K562 treated with DMSO at 1 percent for 48 hours (cell line): ENCODE results near the gene TBL2. TPM values are rescaled to one million over a fixed set of nuclear protein-coding genes. Genes with fewer than 3 reads are reported as not detected.

Source experiments
- total RNA-seq: library from RNA; unstranded; fragments of 300-600 nt; gene quantifications from 2 replicates; pipeline ENCODE4 v1.2.3, GENCODE V29; 2022; ENCODE audit warnings: low replicate concordance; ENCODE audit errors: extremely low read depth

The TBL2 gene
- not detected in 2 replicates for total RNA-seq

GRCh38 chr7:73578342-73579128 lies at the start of gene TBL2:
Gene TBL2 (minus strand): TSS chr7:73578579. CDS start chr7:73578549, 30 bp downstream.

GRCh38 chr7:73623798-73624668 lies 45.7 kb upstream of the TBL2 start, which contains the start of gene MLXIPL:
Gene MLXIPL (minus strand): TSS chr7:73624522. CDS start chr7:73624492, 30 bp downstream.

GRCh38 chr7:73557397-73558257 lies 20.8 kb downstream of the TBL2 start, which contains the start of gene BCL7B:
Gene BCL7B (minus strand): TSS chr7:73557690. CDS start chr7:73557578, 112 bp downstream.

GRCh38 chr7:73522105-73522872 lies 56.1 kb downstream of the TBL2 start, which contains the start of gene BAZ1B:
Gene BAZ1B (minus strand): TSS chr7:73522293. CDS start chr7:73521933, 360 bp downstream.

Other genes starting within 250 kb of the TBL2 start
- gene FZD9, start 144.8 kb downstream of the TBL2 start, total RNA-seq = not detected in 2 replicates
- 108 TPM in 1 of 2 replicates, not detected in the other for gene BAZ1B, start 56.3 kb downstream of the TBL2 start, total RNA-seq
- not detected in 2 replicates for gene BCL7B, start 20.9 kb downstream of the TBL2 start, total RNA-seq
- gene MLXIPL, start 45.9 kb upstream of the TBL2 start, total RNA-seq = not detected in 2 replicates
- not detected in 2 replicates for gene VPS37D, start 89.3 kb upstream of the TBL2 start, total RNA-seq
- gene DNAJC30, start 104.9 kb upstream of the TBL2 start, total RNA-seq = not detected in 2 replicates
- gene BUD23, start 105.0 kb upstream of the TBL2 start, total RNA-seq = not detected in 2 replicates
- not detected in 2 replicates for gene STX1A, start 141.1 kb upstream of the TBL2 start, total RNA-seq
- gene ABHD11, start 160.2 kb upstream of the TBL2 start, total RNA-seq = not detected in 2 replicates
- gene CLDN3, start 191.7 kb upstream of the TBL2 start, total RNA-seq = not detected in 2 replicates